Stimulated activated CD8-positive, alpha-beta memory T cell treated with anti-CD3 and anti-CD28 coated beads, Interleukin-4, amount 100 ng/mL, for 4 hours (primary cell): ENCODE results near the gene ATP5MC2.
"Not testable (repeated sequence)": the region's sequence is repeated elsewhere in the genome, so short reads cannot be mapped to it uniquely, and the experiment has no call there.

Source experiments
- DNase-seq, 2 donors: peaks; one replicate each; pipeline ENCODE4 v3.0.0-alpha.2; 2020; ENCODE audit warnings: low read depth in 2 of 2, low spot score in 1 of 2

Gene ATP5MC2

DNA sequence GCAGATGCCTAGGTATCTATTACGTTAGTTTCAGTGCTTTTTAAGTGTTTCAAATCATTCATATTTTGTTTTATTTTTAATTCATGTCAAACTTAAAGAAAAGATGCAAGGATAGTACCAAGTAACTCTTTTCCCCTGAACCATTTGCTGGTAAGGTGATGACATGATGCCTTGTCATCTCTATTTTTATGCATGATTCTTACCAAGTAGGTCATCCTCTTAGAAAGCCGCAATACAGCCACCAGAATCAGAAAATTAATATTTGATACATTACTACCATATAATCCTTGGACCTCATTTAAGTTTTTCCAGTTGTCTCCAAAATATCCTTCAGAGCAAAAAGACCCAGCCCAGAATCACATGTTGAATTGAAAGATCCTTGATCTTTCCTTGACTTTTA is 22.3 kb downstream of the ATP5MC2 start:
- DNase-seq, result no peak

DNA sequence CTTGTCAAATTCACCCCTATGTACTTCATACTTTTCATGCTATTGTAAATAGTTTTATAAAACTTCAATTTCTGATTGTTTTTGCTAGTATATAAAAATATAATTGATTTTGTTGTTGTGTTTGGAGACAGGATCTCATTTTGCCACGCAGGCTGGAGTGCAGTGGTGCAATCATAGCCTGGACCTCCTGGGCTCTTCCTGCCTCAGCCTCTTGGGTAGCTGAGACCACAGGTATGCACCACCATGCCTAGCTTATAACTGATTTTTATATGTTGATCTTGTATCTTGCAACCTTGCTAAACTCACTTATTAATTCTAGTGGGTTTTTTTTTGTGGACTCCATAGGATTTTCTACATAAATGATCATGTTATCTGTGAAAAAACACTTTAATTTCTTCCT is 23.5 kb downstream of the ATP5MC2 start:
- DNase-seq, result no peak

DNA sequence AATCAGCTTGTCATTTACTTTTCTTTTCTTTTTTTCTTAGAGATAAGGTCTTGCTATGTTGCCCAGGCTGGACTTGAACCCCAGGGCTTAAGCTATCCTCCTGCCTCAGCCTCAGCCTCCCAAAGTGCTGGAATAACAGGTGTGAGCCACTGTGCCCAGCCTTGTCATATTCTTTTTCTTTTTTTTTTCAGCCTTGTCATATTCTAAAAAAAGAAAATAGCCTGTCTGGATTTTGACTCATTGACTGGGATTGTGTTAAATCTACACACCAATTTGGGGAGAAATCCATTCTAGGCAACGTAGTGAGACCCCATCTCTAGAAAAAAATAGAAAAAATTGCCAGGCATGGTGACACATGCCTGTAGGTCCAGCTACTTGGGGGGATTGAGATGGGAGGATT is 24.1 kb downstream of the ATP5MC2 start:
- no peak for DNase-seq

GRCh38 chr12:53646300-53646699 is 29.6 kb downstream of the ATP5MC2 start:
- not testable (repeated sequence) for DNase-seq

DNA sequence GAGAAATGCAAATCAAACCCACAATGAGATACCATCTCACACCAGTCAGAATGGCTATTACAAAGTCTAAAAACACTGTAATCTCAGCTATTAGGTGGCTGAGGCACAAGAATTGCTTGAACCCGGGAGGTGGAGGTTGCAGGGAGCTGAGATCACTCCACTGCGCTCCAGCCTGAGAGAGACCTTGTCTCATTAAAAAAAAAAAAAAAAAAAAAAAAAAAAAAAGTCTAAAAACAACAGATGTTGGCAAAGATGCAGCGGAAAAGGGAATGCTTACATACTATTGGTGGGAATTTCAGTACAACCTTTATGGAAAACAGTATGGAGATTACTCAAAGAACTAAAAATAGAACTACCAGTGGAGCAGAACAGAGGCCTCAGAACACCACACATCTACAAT is 30.7 kb downstream of the ATP5MC2 start:
- no peak for DNase-seq

DNA sequence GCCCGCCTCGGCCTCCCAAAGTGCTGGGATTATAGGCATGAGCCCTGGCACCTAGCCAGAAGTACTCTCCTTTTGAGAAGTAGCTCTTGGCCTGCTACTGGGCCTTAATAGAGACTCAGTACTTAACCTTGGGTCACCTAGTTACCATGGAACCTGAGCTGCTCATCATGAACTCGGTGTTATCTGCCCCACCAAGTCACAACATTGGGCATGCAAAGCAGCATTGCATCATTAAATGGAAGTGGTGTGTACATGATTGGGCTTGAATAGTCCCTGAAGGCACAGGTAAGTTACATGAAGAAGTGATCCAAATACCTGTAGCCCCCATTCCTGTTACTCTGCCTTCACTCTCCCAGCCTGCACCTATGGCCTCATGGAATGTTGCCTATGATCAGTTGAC is 31.8 kb downstream of the ATP5MC2 start:
- DNase-seq, result no peak

DNA sequence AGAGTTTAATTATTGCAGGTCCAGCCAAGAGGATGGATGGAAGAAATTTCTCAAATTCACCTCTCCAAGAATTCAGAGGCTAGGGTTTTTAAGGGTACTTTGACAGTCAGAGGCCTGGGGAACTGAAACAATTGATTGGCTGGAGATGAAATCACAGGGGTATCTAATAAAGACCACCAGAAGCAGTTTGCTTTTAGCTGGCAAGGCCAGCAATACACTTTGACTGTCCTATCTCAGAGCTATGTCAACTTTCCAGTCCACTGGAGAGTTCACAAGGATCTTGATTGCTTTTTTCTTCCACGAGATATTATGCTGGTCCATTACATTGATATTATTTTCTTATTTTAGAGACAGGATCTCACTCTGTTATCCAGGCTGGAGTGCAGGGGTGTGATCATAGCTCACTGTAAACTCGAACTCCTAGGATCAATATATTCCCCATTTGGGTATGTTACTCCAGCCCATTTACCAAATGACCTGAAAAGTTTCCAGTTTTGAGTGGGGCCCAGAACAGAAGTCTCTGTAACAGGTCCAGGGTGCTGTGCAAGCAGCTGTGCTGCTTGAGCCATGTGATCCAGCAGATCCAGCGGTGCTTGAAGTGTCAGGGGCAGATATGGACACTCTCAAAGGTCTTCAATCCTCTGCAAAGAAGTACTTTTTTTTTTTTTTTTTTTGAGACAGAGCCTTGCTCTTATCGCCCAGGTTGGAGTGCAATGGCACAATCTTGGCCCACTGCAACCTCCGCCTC is 32.5 kb downstream of the ATP5MC2 start:
- no peak for DNase-seq

DNA sequence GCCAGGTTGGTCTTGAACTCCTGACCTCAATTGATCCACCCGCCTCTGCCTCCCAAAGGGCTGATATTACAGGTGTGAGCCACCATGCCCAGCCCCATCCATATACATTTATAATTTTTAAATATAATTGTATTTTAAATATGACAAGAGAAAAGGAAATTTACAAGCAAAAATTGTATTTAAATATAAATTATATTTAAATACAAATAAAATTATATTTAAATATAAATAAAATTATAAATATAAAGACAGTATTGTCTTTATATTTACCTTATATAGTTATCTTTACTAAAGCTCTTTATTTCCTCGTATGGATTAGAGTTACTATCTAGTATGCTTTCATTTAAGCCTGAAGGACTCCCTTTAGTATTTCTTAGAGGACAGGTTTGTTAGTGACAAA is 37.8 kb downstream of the ATP5MC2 start:
- DNase-seq, result no peak

GRCh38 chr12:53636641-53637040 is 39.2 kb downstream of the ATP5MC2 start:
- DNase-seq, result no peak

DNA sequence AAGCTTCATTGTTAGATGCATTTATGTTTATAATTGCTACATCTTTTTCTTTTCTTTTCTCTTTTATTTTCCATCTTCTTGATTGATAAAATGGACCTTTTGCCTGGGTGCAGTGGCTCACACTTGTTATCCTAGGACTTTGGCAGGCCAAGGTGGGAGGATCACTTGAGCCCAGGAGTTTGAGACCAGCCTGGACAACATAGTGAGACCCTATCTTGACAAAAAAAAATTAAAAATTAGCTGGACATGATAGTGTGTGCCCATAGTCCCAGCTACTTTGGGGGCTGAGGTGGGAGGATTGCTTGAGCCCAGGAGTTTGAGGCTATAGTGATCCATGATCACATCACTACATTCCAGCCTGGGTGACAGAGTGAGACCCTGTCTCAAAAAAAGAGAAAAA is 40.2 kb downstream of the ATP5MC2 start:
- DNase-seq, result not testable (repeated sequence)

GRCh38 chr12:53631721-53632120 is 44.2 kb downstream of the ATP5MC2 start:
- no peak for DNase-seq

DNA sequence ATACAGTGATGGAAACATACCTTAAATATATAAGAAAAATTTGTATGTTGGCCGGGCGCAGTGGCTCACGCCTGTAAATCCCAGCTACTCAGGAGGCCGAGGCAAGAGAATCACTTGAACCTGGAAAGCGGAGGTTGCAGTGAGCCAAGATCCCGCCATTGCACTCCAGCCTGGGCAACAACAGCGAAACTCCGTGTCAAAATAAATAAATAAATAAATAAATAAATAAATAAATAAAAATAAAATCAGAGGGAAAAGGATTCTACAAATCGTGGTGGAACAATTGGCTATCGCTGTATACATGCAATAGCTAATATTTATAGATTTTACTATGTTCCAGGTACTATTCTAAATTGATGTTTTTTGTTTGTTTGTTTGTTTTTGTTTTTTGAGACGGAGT is 48.0 kb downstream of the ATP5MC2 start:
- DNase-seq, result no peak

DNA sequence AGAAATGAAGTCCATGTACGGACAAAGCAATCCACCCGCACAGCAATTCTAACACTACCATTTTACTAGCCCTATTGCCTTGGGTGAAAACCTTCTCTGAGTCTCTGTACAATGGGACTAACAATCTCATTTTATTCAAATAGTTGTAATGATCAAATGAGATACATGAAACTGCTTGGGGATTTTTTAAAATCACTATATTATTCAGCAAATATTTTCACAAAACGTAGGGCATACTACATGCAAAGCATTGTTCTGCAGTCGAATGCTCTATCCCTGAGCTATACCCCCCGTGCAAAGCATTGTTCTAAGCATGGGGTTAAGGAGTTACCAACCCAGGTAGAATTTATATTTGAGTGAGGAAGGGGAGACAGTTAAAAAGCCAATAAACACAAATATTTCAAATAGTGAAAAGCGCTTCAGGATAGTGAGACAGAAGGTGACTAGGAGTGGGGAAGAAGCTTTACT is 49.1 kb downstream of the ATP5MC2 start:
- no peak for DNase-seq

GRCh38 chr12:53625946-53626701 is 49.8 kb downstream of the ATP5MC2 start, which contains the start of gene ATF7:
Gene ATF7, minus strand, starts transcription at chr12:53626382. Its CDS starts 25,382 bp downstream, at chr12:53601000.
- DNase-seq, result peak; percentile 94 to 98

- no peak for DNase-seq
These were observed 50.4 kb downstream of the ATP5MC2 start for GRCh38 chr12:53625373-53625945.

DNA sequence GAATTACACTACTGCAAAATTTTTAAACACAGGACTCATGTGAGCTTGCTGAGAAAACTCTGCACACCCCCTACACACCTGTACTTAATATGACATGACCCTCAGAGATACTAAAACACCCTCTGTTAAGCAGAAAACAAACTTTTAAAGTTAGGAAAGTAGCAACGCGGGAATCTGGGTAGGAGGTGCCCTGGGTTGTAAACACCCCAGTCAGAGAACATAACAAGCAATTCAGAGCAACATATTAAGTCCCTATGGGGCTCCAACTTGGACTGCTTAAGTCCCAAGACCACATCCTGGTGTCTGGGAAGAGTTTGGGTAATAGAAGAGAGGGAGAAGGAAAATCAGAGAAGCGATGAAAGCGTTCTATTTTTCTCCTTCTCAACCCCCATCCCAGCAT is 50.9 kb downstream of the ATP5MC2 start:
- DNase-seq, result no peak

DNA sequence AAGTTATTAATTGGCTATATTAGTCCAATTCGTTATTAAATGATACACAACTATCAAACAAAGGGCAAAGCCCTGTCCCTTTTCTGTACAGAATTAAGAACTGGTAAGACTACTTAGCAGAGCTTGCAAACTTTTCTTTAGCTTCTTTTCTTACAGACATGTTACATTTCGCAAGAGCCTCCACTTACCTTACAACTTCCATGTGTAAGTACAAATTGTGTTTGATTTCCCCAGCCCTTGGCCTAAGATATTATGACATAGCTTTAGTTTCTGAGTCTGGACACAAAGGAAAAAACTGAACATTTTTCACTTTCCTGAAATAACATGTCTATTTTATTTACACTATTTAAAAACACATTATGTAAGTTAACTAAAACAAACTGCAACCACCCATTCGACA is 51.4 kb downstream of the ATP5MC2 start:
- DNase-seq, result no peak

DNA sequence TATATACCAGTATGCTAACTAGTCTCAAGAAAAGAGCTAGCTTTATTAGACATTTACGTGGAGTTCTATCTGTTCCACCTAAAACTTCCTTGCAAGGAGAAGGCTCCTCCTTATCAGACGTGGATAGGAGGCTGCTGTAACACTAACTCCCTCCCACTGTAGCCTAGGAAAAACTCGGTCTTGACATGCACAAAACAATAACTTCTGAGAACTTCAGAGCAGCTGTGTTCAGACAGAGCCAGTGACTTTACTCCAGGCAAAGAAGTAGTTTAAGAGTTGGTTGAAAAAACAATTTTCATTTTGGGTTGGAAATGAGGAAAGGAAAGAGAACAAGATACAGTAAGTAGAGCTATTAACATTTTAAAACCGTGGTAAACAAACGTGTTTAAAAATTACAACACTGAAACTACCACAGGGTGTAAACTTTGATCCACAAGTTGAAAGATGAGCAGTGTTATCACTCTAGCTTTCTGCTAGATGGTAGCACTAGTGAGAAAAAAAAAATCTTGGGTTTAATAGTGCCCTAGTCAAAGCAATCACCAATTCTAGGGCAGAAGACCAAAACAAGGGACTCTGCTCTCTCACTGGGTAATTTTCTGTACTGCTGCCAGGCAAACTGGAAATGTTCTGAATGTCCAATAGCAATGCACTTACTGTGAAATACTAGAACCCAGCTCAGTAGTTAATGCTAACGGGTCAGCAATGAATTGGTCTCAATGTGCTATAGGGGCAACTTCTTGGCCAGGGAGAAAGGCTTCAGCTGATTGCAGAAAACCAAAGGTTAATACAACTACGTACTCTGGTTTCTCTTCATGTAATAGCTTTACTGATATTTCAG is 52.1 kb downstream of the ATP5MC2 start:
- DNase-seq, result no peak

DNA sequence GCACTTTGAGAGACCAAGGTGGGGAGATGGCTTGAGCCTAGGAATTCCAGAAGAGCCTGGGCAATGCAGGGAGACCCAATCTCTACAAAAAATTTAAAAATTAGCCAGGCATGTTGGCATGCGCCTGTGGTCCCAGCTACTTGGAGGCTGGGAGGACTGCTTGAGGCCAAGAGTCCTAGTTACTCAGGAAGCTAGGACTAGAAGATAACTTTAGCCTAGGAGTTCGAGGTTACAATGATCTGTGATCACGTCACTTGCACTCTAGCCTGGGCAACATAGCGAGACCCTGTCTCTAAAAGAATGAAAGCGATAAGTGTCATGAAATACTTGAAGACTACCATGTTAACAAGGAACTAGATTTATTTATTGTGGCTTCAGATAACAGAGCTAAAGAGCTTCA is 53.2 kb downstream of the ATP5MC2 start:
- DNase-seq, result no peak

DNA sequence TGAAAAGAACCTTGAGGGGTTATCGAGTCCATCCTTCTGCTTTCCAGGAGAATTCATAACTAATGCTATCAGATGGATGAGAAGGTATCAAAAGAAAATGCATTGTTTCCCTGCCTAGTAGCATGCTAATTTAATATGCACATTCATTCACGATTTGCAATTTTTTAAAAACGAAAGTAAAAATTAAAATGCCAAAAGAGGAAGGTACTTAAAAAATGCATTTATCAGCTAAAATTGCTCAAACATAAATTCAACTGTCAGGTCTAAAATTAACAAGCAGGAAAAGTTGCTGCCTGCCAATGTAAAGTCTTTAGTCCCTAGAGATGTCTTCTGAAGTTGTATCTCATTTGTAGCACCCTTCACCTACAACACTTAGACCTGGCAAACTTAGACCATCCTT is 57.6 kb downstream of the ATP5MC2 start:
- no peak for DNase-seq

DNA sequence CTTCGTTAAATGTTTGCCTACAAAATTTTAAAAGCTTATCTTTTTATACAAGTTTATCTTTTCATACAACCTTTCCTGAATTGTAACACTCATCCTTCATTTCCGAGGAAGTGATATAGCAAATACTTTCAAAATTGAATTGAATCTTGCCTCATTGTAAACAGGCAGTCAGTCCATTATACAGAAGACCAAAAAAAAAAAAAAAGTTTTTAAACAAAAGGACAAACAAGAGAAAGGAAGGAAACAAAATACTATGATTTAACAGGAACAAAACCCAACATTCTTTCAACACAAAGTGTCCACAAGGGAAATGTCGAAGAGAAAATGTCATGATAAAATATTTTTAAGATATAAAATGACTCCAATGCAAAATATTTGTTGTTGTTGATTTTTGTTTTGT is 58.2 kb downstream of the ATP5MC2 start:
- no peak for DNase-seq
